Liver (tissue), 9 donors: ENCODE results near the gene GNB4. TPM values are rescaled to one million over a fixed set of nuclear protein-coding genes. Genes with fewer than 3 reads are reported as not detected.

Experiments used
- DNase-seq: peaks from one replicate; pipeline ENCODE4 v3.0.0-alpha.2; 2017; ENCODE audit warnings: low spot score
- H3K27ac ChIP-seq, 2 donors: one replicate each; pipeline ENCODE4 v1.7.0; 2013; ENCODE audit warnings: inconsistent platforms in 2 of 2, low read length in 2 of 2, control low read depth in 1 of 2, low read depth in 1 of 2, mild to moderate bottlenecking in 1 of 2
- H3K27me3 ChIP-seq, 4 donors: one replicate each; pipeline versions ENCODE4 v1.6.1 to v1.7.0; 2013; ENCODE audit warnings: low read length in 3 of 4, inconsistent platforms in 1 of 4, mild to moderate bottlenecking in 1 of 4, moderate library complexity in 1 of 4; ENCODE audit not compliant: control insufficient read depth in 4 of 4, insufficient read depth in 4 of 4
- H3K36me3 ChIP-seq, 4 donors: one replicate each; pipeline versions ENCODE4 v1.6.1 to v1.7.0; 2013; ENCODE audit warnings: low read length in 3 of 4, mild to moderate bottlenecking in 3 of 4, low read depth in 1 of 4, moderate library complexity in 1 of 4; ENCODE audit not compliant: control insufficient read depth in 4 of 4, insufficient read depth in 3 of 4
- H3K4me1 ChIP-seq, 4 donors: one replicate each; pipeline versions ENCODE4 v1.6.1 to v1.7.0; 2013; ENCODE audit warnings: low read length in 3 of 4, mild to moderate bottlenecking in 3 of 4, moderate library complexity in 1 of 4; ENCODE audit not compliant: control insufficient read depth in 4 of 4, insufficient read depth in 4 of 4
- H3K4me3 ChIP-seq, 3 donors: one replicate each; pipeline versions ENCODE4 v1.6.1 to v1.7.0; 2013; ENCODE audit warnings: low read length in 3 of 3, control low read depth in 1 of 3, low read depth in 1 of 3, mild to moderate bottlenecking in 1 of 3
- H3K9ac ChIP-seq, 2 donors: one replicate each; pipeline ENCODE4 v1.7.0; 2013; ENCODE audit warnings: low read length in 2 of 2, mild to moderate bottlenecking in 2 of 2, moderate library complexity in 2 of 2, control low read depth in 1 of 2, low read depth in 1 of 2
- H3K9me3 ChIP-seq, 4 donors: one replicate each; pipeline versions ENCODE4 v1.6.1 to v1.7.0; 2013; ENCODE audit warnings: low read length in 3 of 4; ENCODE audit not compliant: control insufficient read depth in 4 of 4
- EGR1 ChIP-seq, 2 donors: IDR thresholded peaks; 2 replicates each; pipeline ENCODE4 v1.6.1; 2016 to 2018; ENCODE audit warnings: antibody characterized with exemption in 2 of 2, low read depth in 2 of 2
- FOXA1 ChIP-seq: IDR thresholded peaks from 2 replicates; pipeline ENCODE4 v1.6.1; 2016; ENCODE audit warnings: antibody characterized with exemption
- FOXA2 ChIP-seq: IDR thresholded peaks from 2 replicates; pipeline ENCODE4 v1.6.1; 2016; ENCODE audit warnings: antibody characterized with exemption
- GABPA ChIP-seq, 2 donors: IDR thresholded peaks in 1 of 2; conservative IDR thresholded peaks in 1 of 2; 2 replicates each; pipeline ENCODE4 v1.6.1; 2016; ENCODE audit warnings: antibody characterized with exemption in 2 of 2, mild to moderate bottlenecking in 1 of 2, moderate library complexity in 1 of 2
- HNF4A ChIP-seq, 2 donors: conservative IDR thresholded peaks; 2 replicates each; pipeline ENCODE4 v1.6.1; 2016; ENCODE audit warnings: antibody characterized with exemption in 2 of 2, mild to moderate bottlenecking in 2 of 2
- NR2F2 ChIP-seq: IDR thresholded peaks from 2 replicates; pipeline ENCODE4 v1.6.1; 2016; ENCODE audit warnings: antibody characterized with exemption
- RAD21 ChIP-seq, 2 donors: IDR thresholded peaks; 2 replicates each; pipeline ENCODE4 v1.6.1; 2016; ENCODE audit warnings: antibody characterized with exemption in 2 of 2, mild to moderate bottlenecking in 2 of 2
- RXRA ChIP-seq, 2 donors: IDR thresholded peaks; 2 replicates each; pipeline ENCODE4 v1.6.1; 2017 to 2018; ENCODE audit warnings: antibody characterized with exemption in 2 of 2, mild to moderate bottlenecking in 1 of 2
- TAF1 ChIP-seq: conservative IDR thresholded peaks from 2 replicates; pipeline ENCODE4 v1.6.1; 2016; ENCODE audit warnings: antibody characterized with exemption, mild to moderate bottlenecking
- YY1 ChIP-seq: IDR thresholded peaks from 2 replicates; pipeline ENCODE4 v1.6.1; 2016; ENCODE audit warnings: antibody characterized with exemption, mild to moderate bottlenecking
- WGBS: extraction: QIAGEN DNeasy Blood & Tissue Kit; methylation state at CpG from one replicate; pipeline ENCODE4 v1.1.7; 2013; 5-methylcytosine and 5-hydroxymethylcytosine counted together
- polyA plus RNA-seq, 2 donors: library from polyadenylated mRNA; stranded (reverse) in 1 of 2; unstranded in 1 of 2; fragments of 200-250 nt in 1 of 2; fragments of >200 nt in 1 of 2; fragmentation: Nextera tagmentation in 1 of 2; extraction: Ambion mirVana in 1 of 2; gene quantifications; one replicate each; pipeline versions ENCODE4 v1.2.1 to v1.2.3, GENCODE V29; 2013 to 2015
- total RNA-seq, 2 donors: library from RNA; depleted of rRNA; stranded (reverse); fragments of >200 nt; gene quantifications; one replicate each; pipeline ENCODE4 v1.2.3, GENCODE V29; 2014
- TF ChIP-seq, protein P1 (sequence below): fragments of 150-350 bp; IDR thresholded peaks from 2 replicates; pipeline ENCODE4 v1.5.1; 2017; ENCODE audit warnings: improper control_type of control experiment, low read depth, low read length; ENCODE audit not compliant: missing input control
- TF ChIP-seq, protein P2 (sequence below): IDR thresholded peaks from 2 replicates; pipeline ENCODE4 v1.6.1; 2016; ENCODE audit warnings: antibody characterized with exemption, mild to moderate bottlenecking
- TF ChIP-seq, protein P3 (sequence below): IDR thresholded peaks from 2 replicates; pipeline ENCODE4 v1.6.1; 2016; ENCODE audit warnings: antibody characterized with exemption
- TF ChIP-seq, protein P4 (sequence below): IDR thresholded peaks from 2 replicates; pipeline ENCODE4 v1.6.1; 2016; ENCODE audit warnings: antibody characterized with exemption
- donor health status: healthy.
- donor health status: healthy.
- donor health status: healthy.
- donor health status: healthy.
- donor health status: healthy.

GNB4 gene
- total and polyA plus RNA-seq, 4 donors, result 1.9 to 19.9 (median 5.1) TPM

DNA sequence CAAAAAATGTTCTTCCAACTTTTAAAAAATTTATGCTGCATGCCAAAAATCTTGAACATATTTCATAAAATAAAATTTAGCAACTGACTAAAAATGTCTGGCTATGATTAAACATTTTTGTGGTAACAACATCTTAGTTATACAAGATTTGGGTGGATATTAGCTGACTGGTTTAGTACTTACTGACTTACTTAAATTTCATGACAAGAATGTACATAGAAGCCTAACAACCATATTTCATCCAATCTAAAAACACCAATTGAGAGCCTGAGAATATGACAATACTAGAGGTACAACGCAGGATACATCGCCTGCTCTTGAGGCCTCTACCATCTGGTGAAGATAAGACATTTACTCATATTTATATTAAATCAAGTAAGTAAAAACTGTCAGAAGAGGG lies 34.6 kb downstream of the GNB4 start:
- TF ChIP-seq, protein P1, sequence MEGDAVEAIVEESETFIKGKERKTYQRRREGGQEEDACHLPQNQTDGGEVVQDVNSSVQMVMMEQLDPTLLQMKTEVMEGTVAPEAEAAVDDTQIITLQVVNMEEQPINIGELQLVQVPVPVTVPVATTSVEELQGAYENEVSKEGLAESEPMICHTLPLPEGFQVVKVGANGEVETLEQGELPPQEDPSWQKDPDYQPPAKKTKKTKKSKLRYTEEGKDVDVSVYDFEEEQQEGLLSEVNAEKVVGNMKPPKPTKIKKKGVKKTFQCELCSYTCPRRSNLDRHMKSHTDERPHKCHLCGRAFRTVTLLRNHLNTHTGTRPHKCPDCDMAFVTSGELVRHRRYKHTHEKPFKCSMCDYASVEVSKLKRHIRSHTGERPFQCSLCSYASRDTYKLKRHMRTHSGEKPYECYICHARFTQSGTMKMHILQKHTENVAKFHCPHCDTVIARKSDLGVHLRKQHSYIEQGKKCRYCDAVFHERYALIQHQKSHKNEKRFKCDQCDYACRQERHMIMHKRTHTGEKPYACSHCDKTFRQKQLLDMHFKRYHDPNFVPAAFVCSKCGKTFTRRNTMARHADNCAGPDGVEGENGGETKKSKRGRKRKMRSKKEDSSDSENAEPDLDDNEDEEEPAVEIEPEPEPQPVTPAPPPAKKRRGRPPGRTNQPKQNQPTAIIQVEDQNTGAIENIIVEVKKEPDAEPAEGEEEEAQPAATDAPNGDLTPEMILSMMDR, result no peak
- TF ChIP-seq, protein P2, sequence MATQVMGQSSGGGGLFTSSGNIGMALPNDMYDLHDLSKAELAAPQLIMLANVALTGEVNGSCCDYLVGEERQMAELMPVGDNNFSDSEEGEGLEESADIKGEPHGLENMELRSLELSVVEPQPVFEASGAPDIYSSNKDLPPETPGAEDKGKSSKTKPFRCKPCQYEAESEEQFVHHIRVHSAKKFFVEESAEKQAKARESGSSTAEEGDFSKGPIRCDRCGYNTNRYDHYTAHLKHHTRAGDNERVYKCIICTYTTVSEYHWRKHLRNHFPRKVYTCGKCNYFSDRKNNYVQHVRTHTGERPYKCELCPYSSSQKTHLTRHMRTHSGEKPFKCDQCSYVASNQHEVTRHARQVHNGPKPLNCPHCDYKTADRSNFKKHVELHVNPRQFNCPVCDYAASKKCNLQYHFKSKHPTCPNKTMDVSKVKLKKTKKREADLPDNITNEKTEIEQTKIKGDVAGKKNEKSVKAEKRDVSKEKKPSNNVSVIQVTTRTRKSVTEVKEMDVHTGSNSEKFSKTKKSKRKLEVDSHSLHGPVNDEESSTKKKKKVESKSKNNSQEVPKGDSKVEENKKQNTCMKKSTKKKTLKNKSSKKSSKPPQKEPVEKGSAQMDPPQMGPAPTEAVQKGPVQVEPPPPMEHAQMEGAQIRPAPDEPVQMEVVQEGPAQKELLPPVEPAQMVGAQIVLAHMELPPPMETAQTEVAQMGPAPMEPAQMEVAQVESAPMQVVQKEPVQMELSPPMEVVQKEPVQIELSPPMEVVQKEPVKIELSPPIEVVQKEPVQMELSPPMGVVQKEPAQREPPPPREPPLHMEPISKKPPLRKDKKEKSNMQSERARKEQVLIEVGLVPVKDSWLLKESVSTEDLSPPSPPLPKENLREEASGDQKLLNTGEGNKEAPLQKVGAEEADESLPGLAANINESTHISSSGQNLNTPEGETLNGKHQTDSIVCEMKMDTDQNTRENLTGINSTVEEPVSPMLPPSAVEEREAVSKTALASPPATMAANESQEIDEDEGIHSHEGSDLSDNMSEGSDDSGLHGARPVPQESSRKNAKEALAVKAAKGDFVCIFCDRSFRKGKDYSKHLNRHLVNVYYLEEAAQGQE, result no peak
- 95% methylated on average over 2 of the region's 2 CpGs for WGBS
- no peak overlapping the region for H3K27ac ChIP-seq

DNA sequence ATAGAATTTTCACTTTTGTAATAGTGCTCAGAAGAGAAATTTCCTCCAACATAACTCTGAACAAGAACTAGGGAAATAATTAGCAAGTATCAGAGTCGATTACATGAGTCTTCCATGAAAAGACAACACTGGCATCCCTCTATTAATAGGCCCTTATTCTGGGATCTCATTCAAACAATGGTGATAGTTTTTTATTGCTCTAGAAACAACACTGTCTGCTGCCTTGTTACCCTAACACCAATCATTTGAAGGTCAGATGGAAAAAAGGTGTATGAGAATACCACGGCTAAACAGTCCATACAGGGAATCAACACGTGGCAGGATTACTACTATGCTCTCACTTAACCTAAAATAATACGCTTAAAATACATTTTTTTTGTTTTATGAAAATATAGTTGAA lies 35.9 kb downstream of the GNB4 start:
- Histone ChIP-seq H3K27me3 (no peaks in the 10 kb centered on the region), H3K36me3 (peaks cover 0 to 5% (median 0%) of the 10 kb centered on the region in 4 donors), H3K9ac (no peak overlapping the region), H3K9me3 (no peaks in the 10 kb centered on the region), H3K27ac (no peak overlapping the region), H3K4me3 (no peak overlapping the region), H3K4me1 (no peaks in the 10 kb centered on the region)
- TF ChIP-seq RAD21 (IDR thresholded peaks at IDR 0.05), result no peak
- no peak for TF ChIP-seq RXRA (IDR thresholded peaks at IDR 0.05)
- no peak for TF ChIP-seq YY1
- no peak for TF ChIP-seq HNF4A (conservative IDR thresholded peaks at IDR 0.05)
- no peak for TF ChIP-seq TAF1
- TF ChIP-seq, protein P3, sequence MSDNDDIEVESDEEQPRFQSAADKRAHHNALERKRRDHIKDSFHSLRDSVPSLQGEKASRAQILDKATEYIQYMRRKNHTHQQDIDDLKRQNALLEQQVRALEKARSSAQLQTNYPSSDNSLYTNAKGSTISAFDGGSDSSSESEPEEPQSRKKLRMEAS, result no peak
- DNase-seq, result no peak
- 89% methylated on average over 4 of the region's 4 CpGs for WGBS

More for the DNA sequence above, 34.6 kb downstream of the GNB4 start:
- Histone ChIP-seq H3K27me3 (no peaks in the 10 kb centered on the region), H3K4me1 (no peaks in the 10 kb centered on the region), H3K9ac (no peak overlapping the region), H3K4me3 (no peak overlapping the region), H3K9me3 (no peaks in the 10 kb centered on the region), H3K36me3 (peaks cover 0 to 5% (median 0%) of the 10 kb centered on the region in 4 donors)
- DNase-seq, result no peak

DNA sequence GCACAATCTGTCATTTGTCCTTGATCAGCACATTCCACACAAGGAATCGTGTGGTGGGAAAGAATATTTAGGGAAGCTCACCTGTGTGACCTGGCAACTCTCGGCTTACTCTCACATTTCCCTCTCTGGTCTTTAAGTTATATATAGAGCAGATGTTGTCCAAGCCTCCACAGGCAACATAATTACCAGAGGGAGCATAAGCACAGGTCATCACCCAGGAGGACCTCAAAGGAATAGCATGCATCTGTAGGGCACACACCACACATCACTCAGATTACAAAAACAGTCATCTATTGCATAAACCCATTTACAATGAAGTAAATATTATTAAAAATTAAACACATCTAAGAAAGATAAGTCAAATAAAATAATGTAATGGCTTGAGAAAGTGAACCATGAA lies 36.5 kb downstream of the GNB4 start:
- TF ChIP-seq FOXA2 (no peak), RAD21 (IDR thresholded peaks at IDR 0.05) (no peak), RXRA (IDR thresholded peaks at IDR 0.05) (no peak), TAF1 (no peak), EGR1 (IDR thresholded peaks at IDR 0.05; ENCODE audit: low read depth in 2 of 2) (no peak), NR2F2 (no peak), YY1 (no peak), GABPA (IDR thresholded peaks at IDR 0.05 in 1 of 2, conservative IDR thresholded peaks at IDR 0.05 in 1 of 2) (no peak), FOXA1 (no peak)
- TF ChIP-seq, protein P4, sequence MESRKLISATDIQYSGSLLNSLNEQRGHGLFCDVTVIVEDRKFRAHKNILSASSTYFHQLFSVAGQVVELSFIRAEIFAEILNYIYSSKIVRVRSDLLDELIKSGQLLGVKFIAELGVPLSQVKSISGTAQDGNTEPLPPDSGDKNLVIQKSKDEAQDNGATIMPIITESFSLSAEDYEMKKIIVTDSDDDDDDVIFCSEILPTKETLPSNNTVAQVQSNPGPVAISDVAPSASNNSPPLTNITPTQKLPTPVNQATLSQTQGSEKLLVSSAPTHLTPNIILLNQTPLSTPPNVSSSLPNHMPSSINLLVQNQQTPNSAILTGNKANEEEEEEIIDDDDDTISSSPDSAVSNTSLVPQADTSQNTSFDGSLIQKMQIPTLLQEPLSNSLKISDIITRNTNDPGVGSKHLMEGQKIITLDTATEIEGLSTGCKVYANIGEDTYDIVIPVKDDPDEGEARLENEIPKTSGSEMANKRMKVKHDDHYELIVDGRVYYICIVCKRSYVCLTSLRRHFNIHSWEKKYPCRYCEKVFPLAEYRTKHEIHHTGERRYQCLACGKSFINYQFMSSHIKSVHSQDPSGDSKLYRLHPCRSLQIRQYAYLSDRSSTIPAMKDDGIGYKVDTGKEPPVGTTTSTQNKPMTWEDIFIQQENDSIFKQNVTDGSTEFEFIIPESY, result no peak
- TF ChIP-seq, protein P1, result no peak
- WGBS, result 91% methylated on average over 2 of the region's 2 CpGs
- no peak overlapping the region for H3K4me3 ChIP-seq

More for the DNA sequence above, 36.5 kb downstream of the GNB4 start:
- Histone ChIP-seq H3K9me3 (no peaks in the 10 kb centered on the region), H3K9ac (no peak overlapping the region), H3K27ac (no peak overlapping the region), H3K27me3 (no peaks in the 10 kb centered on the region), H3K4me1 (no peaks in the 10 kb centered on the region), H3K36me3 (peaks cover 0 to 5% (median 0%) of the 10 kb centered on the region in 4 donors)
- DNase-seq, result no peak
